ENCODE results near the gene SIAH3.

The SIAH3 gene

DNA sequence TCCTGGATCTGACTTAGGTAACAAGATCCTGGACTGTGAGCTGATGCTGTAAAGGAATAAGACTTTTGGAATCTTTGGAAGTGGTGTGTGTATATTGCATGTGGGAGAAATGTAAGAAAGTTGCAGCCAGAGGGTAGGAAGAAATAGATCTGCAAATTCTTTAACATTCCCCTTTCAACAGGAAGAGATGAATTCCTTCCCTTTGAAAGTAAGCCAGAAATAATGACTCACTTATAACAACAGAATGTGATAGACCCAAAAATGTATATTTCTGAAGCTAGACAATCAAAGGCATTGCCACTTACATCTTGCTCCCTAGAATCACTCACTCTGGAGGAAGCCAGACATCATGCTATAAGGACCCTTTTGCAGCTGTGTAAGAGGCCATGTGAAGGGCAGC, 9.8 kb upstream of the SIAH3 start (continued):
- no peak for TF ChIP-seq GLI4 (tag by site-specific recombination; IDR thresholded peaks at IDR 0.05)
- TF ChIP-seq KLF7 (tag by site-specific recombination; IDR thresholded peaks at IDR 0.05; ENCODE audit: borderline replicate concordance): no peak
- TF ChIP-seq ZNF473 (tag by site-specific recombination; IDR thresholded peaks at IDR 0.05): no peak
- TF ChIP-seq ZNF785 (tag by site-specific recombination; IDR thresholded peaks at IDR 0.05): no peak

DNA sequence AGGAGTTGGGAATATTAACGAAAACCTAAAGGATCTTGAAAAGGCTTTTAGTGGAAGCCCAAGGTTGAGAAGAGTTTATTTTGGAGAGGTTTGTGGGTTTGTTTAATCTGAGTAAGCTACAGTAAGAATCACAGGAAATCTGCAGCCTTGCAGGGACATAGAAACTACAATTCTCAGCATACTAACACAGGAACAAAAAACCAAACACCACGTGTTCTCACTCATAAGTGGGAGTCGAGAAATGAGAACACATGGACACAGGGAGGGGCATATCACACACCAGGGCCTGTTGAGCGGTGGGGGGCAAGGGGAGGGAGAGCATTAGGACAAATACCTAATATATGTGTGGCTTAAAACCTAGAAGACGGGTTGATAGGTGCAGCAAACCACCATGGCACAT, 8.7 kb upstream of the SIAH3 start:
- H3K36me3 ChIP-seq (ENCODE audit: control insufficient read depth in 2 of 2, insufficient read depth in 1 of 2, low read length in 2 of 2): no peaks in the 10 kb centered on the region
- POLR2A ChIA-PET: no interaction called here
- TF ChIP-seq, protein P1, sequence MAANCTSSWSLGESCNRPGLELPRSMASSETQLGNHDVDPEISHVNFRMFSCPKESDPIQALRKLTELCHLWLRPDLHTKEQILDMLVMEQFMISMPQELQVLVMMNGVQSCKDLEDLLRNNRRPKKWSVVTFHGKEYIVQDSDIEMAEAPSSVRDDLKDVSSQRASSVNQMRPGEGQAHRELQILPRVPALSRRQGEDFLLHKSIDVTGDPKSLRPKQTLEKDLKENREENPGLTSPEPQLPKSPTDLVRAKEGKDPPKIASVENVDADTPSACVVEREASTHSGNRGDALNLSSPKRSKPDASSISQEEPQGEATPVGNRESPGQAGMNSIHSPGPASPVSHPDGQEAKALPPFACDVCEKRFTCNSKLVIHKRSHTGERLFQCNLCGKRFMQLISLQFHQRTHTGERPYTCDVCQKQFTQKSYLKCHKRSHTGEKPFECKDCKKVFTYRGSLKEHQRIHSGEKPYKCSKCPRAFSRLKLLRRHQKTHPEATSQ (tag by site-specific recombination; IDR thresholded peaks at IDR 0.05): no peak
- TF ChIP-seq OSR2 (tag by site-specific recombination; IDR thresholded peaks at IDR 0.05): no peak
- TF ChIP-seq ZNF132 (tag by site-specific recombination; IDR thresholded peaks at IDR 0.05; ENCODE audit: borderline replicate concordance): no peak
- TF ChIP-seq ZNF416 (tag by site-specific recombination; IDR thresholded peaks at IDR 0.05): no peak
- TF ChIP-seq ZNF292 (tag by site-specific recombination; IDR thresholded peaks at IDR 0.05; ENCODE audit: borderline replicate concordance, low read depth): no peak
- no peak for TF ChIP-seq ZNF214 (tag by site-specific recombination; IDR thresholded peaks at IDR 0.05; ENCODE audit: borderline replicate concordance)
- no peak for TF ChIP-seq ZNF211 (tag by site-specific recombination; IDR thresholded peaks at IDR 0.05; ENCODE audit: low read depth)
- TF ChIP-seq MYNN (tag by site-specific recombination; IDR thresholded peaks at IDR 0.05; ENCODE audit: borderline replicate concordance): no peak
- TF ChIP-seq, protein P2, sequence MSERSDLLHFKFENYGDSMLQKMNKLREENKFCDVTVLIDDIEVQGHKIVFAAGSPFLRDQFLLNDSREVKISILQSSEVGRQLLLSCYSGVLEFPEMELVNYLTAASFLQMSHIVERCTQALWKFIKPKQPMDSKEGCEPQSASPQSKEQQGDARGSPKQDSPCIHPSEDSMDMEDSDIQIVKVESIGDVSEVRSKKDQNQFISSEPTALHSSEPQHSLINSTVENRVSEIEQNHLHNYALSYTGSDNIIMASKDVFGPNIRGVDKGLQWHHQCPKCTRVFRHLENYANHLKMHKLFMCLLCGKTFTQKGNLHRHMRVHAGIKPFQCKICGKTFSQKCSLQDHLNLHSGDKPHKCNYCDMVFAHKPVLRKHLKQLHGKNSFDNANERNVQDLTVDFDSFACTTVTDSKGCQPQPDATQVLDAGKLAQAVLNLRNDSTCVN (tag by site-specific recombination; optimal IDR thresholded peaks at IDR 0.05): no peak
- TF ChIP-seq, protein P3, sequence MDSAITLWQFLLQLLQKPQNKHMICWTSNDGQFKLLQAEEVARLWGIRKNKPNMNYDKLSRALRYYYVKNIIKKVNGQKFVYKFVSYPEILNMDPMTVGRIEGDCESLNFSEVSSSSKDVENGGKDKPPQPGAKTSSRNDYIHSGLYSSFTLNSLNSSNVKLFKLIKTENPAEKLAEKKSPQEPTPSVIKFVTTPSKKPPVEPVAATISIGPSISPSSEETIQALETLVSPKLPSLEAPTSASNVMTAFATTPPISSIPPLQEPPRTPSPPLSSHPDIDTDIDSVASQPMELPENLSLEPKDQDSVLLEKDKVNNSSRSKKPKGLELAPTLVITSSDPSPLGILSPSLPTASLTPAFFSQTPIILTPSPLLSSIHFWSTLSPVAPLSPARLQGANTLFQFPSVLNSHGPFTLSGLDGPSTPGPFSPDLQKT (IDR thresholded peaks at IDR 0.05; ENCODE audit: borderline replicate concordance, low read depth, low read length): no peak
- TF ChIP-seq MEIS1 (CRISPR knock-in tag; IDR thresholded peaks at IDR 0.05; ENCODE audit: borderline replicate concordance): no peak
- no peak for TF ChIP-seq ZNF768 (tag by site-specific recombination; IDR thresholded peaks at IDR 0.05)
- no peak for TF ChIP-seq ZBTB1 (tag by site-specific recombination; IDR thresholded peaks at IDR 0.05)
- TF ChIP-seq ZNF558 (tag by site-specific recombination; IDR thresholded peaks at IDR 0.05): no peak
- no peak for TF ChIP-seq ZNF24 (tag by site-specific recombination; IDR thresholded peaks at IDR 0.05)
- TF ChIP-seq ZNF266 (tag by site-specific recombination; IDR thresholded peaks at IDR 0.05; ENCODE audit: low read depth): no peak
- no peak for TF ChIP-seq ZSCAN30 (tag by site-specific recombination; IDR thresholded peaks at IDR 0.05)
- TF ChIP-seq ZNF624 (tag by site-specific recombination; IDR thresholded peaks at IDR 0.05): no peak
- TF ChIP-seq ZBTB44 (tag by site-specific recombination; IDR thresholded peaks at IDR 0.05): no peak
- TF ChIP-seq ZNF830 (tag by site-specific recombination; IDR thresholded peaks at IDR 0.05; ENCODE audit: low read depth): no peak
- no peaks in the 10 kb centered on the region for H3K4me1 ChIP-seq (ENCODE audit: control insufficient read depth, insufficient read depth, low read length)
- CTCF ChIA-PET: no interaction called here
- H3K27ac ChIP-seq (ENCODE audit: extremely low read depth, low read depth, low read length): no peak overlapping the region
- H3K4me3 ChIP-seq (ENCODE audit: low read depth, low read length): no peak overlapping the region
- H3K9me3 ChIP-seq (ENCODE audit: control insufficient read depth, insufficient read depth, low read depth, low read length): no peaks in the 10 kb centered on the region
